RWPE1 (cell line): ENCODE measurements around the gene EPB41L5.
"Not testable (repeated sequence)": the region's sequence is repeated elsewhere in the genome, so short reads cannot be mapped to it uniquely, and the experiment has no call there.

Experiments used
- CTCF ChIA-PET: fragments of 350-600 bp; sonication (Branson Sonifier 250); formaldehyde crosslinking; extraction: SDS; loops from one replicate; lab custom pipeline; 2021; lab: Yijun Ruan, JAX
- POLR2A ChIA-PET: fragments of 400-600 bp; formaldehyde crosslinking; extraction: SDS; loops from one replicate; lab custom pipeline; 2020; ENCODE audit warnings: antibody characterized with exemption; ENCODE audit not compliant: low non-redundant PET; lab: Yijun Ruan, JAX
- DNase-seq: peaks from one replicate; pipeline ENCODE4 v3.0.0; 2012; ENCODE audit warnings: low spot score
- H3K27ac ChIP-seq: fragments of 450-650 bp; 2 replicates; pipeline ENCODE4 v1.5.1; 2017
- CTCF ChIP-seq: fragments of 450-650 bp; conservative IDR thresholded peaks from 2 replicates; pipeline ENCODE4 v1.5.1; 2017; ENCODE audit warnings: low read depth, mild to moderate bottlenecking

Gene EPB41L5

GRCh38 chr2:120037995-120038541 is 25.2 kb downstream of the EPB41L5 start:
- POLR2A ChIA-PET, result no interaction called here
- no peak for DNase-seq
- no peak for TF ChIP-seq CTCF
- CTCF ChIA-PET, result no interaction called here
- no peak overlapping the region for H3K27ac ChIP-seq

DNA sequence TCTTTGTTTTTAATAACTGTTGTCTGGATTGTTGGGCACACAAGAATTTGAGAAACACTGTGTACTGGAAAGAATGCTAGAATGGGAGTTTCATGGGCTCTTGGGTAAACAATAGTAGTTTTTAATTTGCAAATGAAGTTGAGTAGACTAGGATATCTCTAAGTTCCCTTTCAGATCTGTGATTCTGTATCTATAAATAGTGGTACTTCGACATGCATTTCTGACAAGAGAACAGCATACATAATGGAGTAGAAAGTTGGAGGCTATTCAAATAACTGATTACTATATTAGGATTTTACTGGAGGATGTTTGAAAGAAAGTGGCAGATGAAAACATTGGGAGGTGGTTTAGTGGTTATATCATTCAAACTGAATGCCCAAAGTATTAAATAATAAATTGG is 29.5 kb downstream of the EPB41L5 start:
- DNase-seq, result no peak
- no peak overlapping the region for H3K27ac ChIP-seq
- no peak for TF ChIP-seq CTCF
- POLR2A ChIA-PET, result no interaction called here
- CTCF ChIA-PET, result no interaction called here

DNA sequence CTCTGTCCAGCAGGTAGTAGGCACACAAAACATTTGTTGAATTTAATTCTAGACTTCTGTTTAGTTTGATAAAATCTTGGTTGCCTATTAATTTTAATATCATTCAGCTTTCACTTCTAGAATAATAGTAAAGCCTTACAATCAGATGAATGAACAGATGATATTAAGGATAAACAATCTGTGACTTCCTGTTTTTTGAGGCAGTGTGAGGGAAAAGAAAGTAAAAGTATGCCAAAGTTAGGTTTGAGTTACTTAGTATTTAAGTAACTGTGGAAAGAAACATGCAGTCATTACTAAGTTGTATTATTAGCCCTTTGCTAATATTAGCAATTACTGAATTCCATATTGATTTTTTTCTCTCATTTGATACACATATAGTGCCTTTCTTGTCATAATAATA is 31.5 kb downstream of the EPB41L5 start:
- ChIA-PET CTCF (interaction anchor here (0.6 kb wide), 2 partner anchors 23 to 49 kb away, joined by 3 to 8 read pairs; no protein-coding TSS in a partner anchor), POLR2A (no interaction called here)
- no peak for DNase-seq
- TF ChIP-seq CTCF, result no peak
- no peak overlapping the region for H3K27ac ChIP-seq

- POLR2A ChIA-PET, CTCF ChIA-PET, H3K27ac ChIP-seq, DNase-seq: not testable (repeated sequence)
Observed at GRCh38 chr2:120045775-120046174, 32.9 kb downstream of the EPB41L5 start.

GRCh38 chr2:120046252-120046651 is 33.4 kb downstream of the EPB41L5 start:
- DNase-seq, H3K27ac ChIP-seq, POLR2A ChIA-PET, CTCF ChIA-PET: not testable (repeated sequence)

- no peak for TF ChIP-seq CTCF
- ChIA-PET POLR2A (no interaction called here), CTCF (interaction anchor here (0.5 kb wide), 1 partner anchor 67 kb away, joined by 3 read pairs; no protein-coding TSS in a partner anchor)
- DNase-seq, result no peak
- H3K27ac ChIP-seq, result no peak overlapping the region
Observed at GRCh38 chr2:120052597-120052996, 39.7 kb downstream of the EPB41L5 start.

DNA sequence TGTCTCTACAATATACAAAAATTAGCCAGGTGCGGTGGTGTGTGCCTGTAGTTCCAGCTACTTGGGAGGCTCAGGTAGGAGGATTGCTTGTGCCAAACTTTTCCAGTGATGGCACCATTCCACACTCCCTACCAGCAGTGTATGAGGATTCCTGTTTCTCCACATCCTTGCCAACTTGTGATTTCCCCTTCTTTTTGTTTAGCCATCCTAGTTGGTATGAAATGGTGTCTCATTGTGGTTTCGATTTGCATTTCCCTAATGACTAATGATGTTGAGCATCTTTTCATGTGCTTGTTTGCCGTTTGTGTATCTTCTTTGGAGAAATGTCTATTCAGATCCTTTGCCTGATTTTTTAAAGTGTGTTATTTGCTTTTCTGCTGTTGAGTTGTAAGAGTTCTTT is 41.0 kb downstream of the EPB41L5 start:
- ChIA-PET POLR2A (no interaction called here), CTCF (no interaction called here)
- H3K27ac ChIP-seq, result no peak overlapping the region
- no peak for TF ChIP-seq CTCF
- no peak for DNase-seq

DNA sequence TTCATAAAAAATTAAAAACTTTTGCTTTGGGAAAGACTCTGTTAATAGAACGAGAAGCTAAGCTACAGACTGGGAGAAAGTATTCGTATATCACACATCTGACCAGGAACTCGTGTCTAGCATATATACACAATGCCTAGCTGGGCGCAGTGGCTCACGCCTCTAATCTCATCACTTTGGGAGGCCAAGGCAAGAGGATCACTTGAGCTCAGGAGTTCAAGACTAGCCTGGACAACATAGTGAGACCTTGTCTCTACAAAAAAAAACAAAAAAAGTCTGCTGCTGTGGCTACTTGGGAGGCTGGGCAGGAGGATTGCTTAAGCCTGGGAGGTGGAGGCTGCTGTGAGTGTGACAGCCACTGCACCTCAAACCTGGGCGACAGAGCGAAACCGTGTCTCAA is 46.6 kb downstream of the EPB41L5 start:
- ChIA-PET CTCF (no interaction called here), POLR2A (no interaction called here)
- H3K27ac ChIP-seq, result no peak overlapping the region
- DNase-seq, result no peak
- TF ChIP-seq CTCF, result no peak
